IMR-90 (cell line): ENCODE data around the gene DMXL1. TPM values are rescaled to one million over a fixed set of nuclear protein-coding genes. Genes with fewer than 3 reads are reported as not detected.

Source experiments
- ATAC-seq: fragments of 200-7000 bp; cut with Tn5 transposase; 2 replicates; pipeline ENCODE4 v1.9.1; 2020; ENCODE audit warnings: low read depth, mild to moderate bottlenecking, moderate library complexity
- BruUV-seq: library from RNA; stranded (reverse); fragments of 400-500 nt; replicated peaks from 2 replicates; lab custom pipeline; 2021; lab: Mats Ljungman, UMichigan
- CTCF ChIA-PET: fragments of 300-600 bp; formaldehyde crosslinking; extraction: SDS; loops from one replicate; lab custom pipeline; 2021; ENCODE audit warnings: antibody characterized with exemption; lab: Yijun Ruan, JAX
- POLR2A ChIA-PET: fragments of 300-600 bp; sonication (Branson Sonifier 250); formaldehyde crosslinking; loops from one replicate; lab custom pipeline; 2022; ENCODE audit warnings: antibody characterized with exemption; ENCODE audit not compliant: unreplicated experiment; lab: Charles Lee
- DNase-seq: peaks from one replicate; pipeline ENCODE4 v3.0.0; 2013
- H2AFZ ChIP-seq: replicated peaks from 2 replicates; pipeline ENCODE3; 2013; ENCODE audit warnings: low read length, mild to moderate bottlenecking; ENCODE audit not compliant: poor library complexity
- H2AK5ac ChIP-seq: 2 replicates; pipeline ENCODE4 v1.6.1; 2013; ENCODE audit warnings: low read depth, low read length, inconsistent platforms
- H2AK9ac ChIP-seq: replicated peaks from 2 replicates; pipeline ENCODE3; 2013; ENCODE audit warnings: mild to moderate bottlenecking, low read depth, low read length, moderate library complexity; ENCODE audit not compliant: poor library complexity
- H2BK120ac ChIP-seq: 2 replicates; pipeline ENCODE4 v1.6.1; 2013; ENCODE audit warnings: low read depth, low read length, inconsistent platforms
- H2BK15ac ChIP-seq: 3 replicates; pipeline ENCODE4 v1.6.1; 2013; ENCODE audit warnings: low read depth, low read length, inconsistent platforms
- H2BK20ac ChIP-seq: 2 replicates; pipeline ENCODE4 v1.6.1; 2013; ENCODE audit warnings: low read depth, mild to moderate bottlenecking, inconsistent platforms, low read length, moderate library complexity
- H2BK5ac ChIP-seq: 2 replicates; pipeline ENCODE4 v1.6.1; 2013; ENCODE audit warnings: mild to moderate bottlenecking, low read depth, low read length, inconsistent platforms; ENCODE audit not compliant: poor library complexity, severe bottlenecking
- H3K14ac ChIP-seq: replicated peaks from 2 replicates; pipeline ENCODE4 v1.6.1; 2013; ENCODE audit warnings: low read depth, low read length, inconsistent platforms
- H3K18ac ChIP-seq: 2 replicates; pipeline ENCODE4 v1.6.1; 2013; ENCODE audit warnings: low read depth, low read length, control low read depth
- H3K23ac ChIP-seq: 2 replicates; pipeline ENCODE4 v1.6.1; 2013; ENCODE audit warnings: low read depth, low read length, inconsistent platforms
- H3K27ac ChIP-seq: 2 replicates; pipeline ENCODE4 v1.5.1; 2013; ENCODE audit warnings: mild to moderate bottlenecking, control low read depth, low read length; ENCODE audit not compliant: insufficient read depth
- H3K27me3 ChIP-seq: 2 replicates; pipeline ENCODE4 v1.6.1; 2013; ENCODE audit warnings: low read length; ENCODE audit not compliant: control insufficient read depth, insufficient read depth
- H3K36me3 ChIP-seq: 2 replicates; pipeline ENCODE4 v1.6.1; 2013; ENCODE audit warnings: low read length, mixed read lengths; ENCODE audit not compliant: control insufficient read depth, insufficient read depth
- H3K4ac ChIP-seq: 2 replicates; pipeline ENCODE4 v1.6.1; 2013; ENCODE audit warnings: low read depth, low read length, inconsistent platforms
- H3K4me1 ChIP-seq: 2 replicates; pipeline ENCODE4 v1.6.1; 2013; ENCODE audit warnings: low read length, mixed read lengths; ENCODE audit not compliant: control insufficient read depth, insufficient read depth
- H3K4me2 ChIP-seq: 2 replicates; pipeline ENCODE4 v1.6.1; 2013; ENCODE audit warnings: low read depth, mild to moderate bottlenecking, control low read depth, low read length, moderate library complexity
- H3K4me3 ChIP-seq: 2 replicates; pipeline ENCODE4 v1.5.1; 2013; ENCODE audit warnings: low read depth, mild to moderate bottlenecking, control low read depth, low read length, moderate library complexity; ENCODE audit not compliant: insufficient read depth
- H3K56ac ChIP-seq: 2 replicates; pipeline ENCODE4 v1.6.1; 2013; ENCODE audit warnings: low read length, inconsistent platforms; ENCODE audit not compliant: insufficient read depth; ENCODE audit errors: extremely low read depth
- H3K79me1 ChIP-seq, 2 experiments: 2 replicates each; pipeline ENCODE4 v1.6.1; 2013; ENCODE audit warnings: low read length in 2 of 2, inconsistent platforms in 1 of 2, low read depth in 1 of 2
- H3K9ac ChIP-seq: 2 replicates; pipeline ENCODE4 v1.6.1; 2013; ENCODE audit warnings: low read depth, low read length, control low read depth
- H3K9me1 ChIP-seq: 2 replicates; pipeline ENCODE4 v1.6.1; 2013; ENCODE audit warnings: low read length, inconsistent platforms; ENCODE audit not compliant: insufficient read depth
- H3K9me3 ChIP-seq: 2 replicates; pipeline ENCODE4 v1.6.1; 2013; ENCODE audit warnings: low read length; ENCODE audit not compliant: control insufficient read depth, insufficient read depth
- H4K20me1 ChIP-seq: 2 replicates; pipeline ENCODE4 v1.6.1; 2013; ENCODE audit warnings: low read length, inconsistent platforms; ENCODE audit not compliant: insufficient read depth
- H4K5ac ChIP-seq: 2 replicates; pipeline ENCODE4 v1.6.1; 2013; ENCODE audit warnings: mild to moderate bottlenecking, low read depth, low read length, control low read depth
- H4K8ac ChIP-seq, 2 experiments: 2 replicates each; pipeline ENCODE4 v1.6.1; 2013; ENCODE audit warnings: low read depth in 2 of 2, low read length in 2 of 2, control low read depth in 1 of 2, inconsistent platforms in 1 of 2
- H4K91ac ChIP-seq: 2 replicates; pipeline ENCODE4 v1.6.1; 2013; ENCODE audit warnings: low read depth, low read length, inconsistent platforms; ENCODE audit not compliant: insufficient read depth
- CHD1 ChIP-seq: IDR thresholded peaks from 2 replicates; pipeline ENCODE4 v1.6.1; 2012; ENCODE audit warnings: low read depth, low read length, improper control_type of control experiment
- CTCF ChIP-seq: conservative IDR thresholded peaks from 2 replicates; pipeline ENCODE4 v1.5.1; 2012; ENCODE audit warnings: mild to moderate bottlenecking, low read depth, low read length, improper control_type of control experiment
- MAZ ChIP-seq: IDR thresholded peaks from 2 replicates; pipeline ENCODE4 v1.6.1; 2012; ENCODE audit warnings: low read depth, mild to moderate bottlenecking, low read length, improper control_type of control experiment, moderate library complexity, borderline replicate concordance
- POLR2A ChIP-seq: IDR thresholded peaks from 2 replicates; pipeline ENCODE4 v1.6.1; 2012; ENCODE audit warnings: mild to moderate bottlenecking, low read depth, low read length
- USF2 ChIP-seq: fragments of 150-350 bp; IDR thresholded peaks from 2 replicates; pipeline ENCODE4 v1.6.1; 2017; ENCODE audit warnings: mild to moderate bottlenecking, antibody characterized with exemption, low read length, low read depth
- WGBS, 2 experiments: methylation state at CpG; one replicate each; pipeline versions ENCODE4 v1.1.5 to v1.1.7; 2013; ENCODE audit warnings: missing lambda C conversion rate in 2 of 2; ENCODE audit not compliant: insufficient read length in 1 of 2; ENCODE audit errors: extremely low coverage in 2 of 2; 5-methylcytosine and 5-hydroxymethylcytosine counted together
- dilution Hi-C: fragments of 300-500 bp; cut with HindIII; formaldehyde crosslinking; loops from one replicate; pipeline ENCODE4 v1.14.3; 2018; ENCODE audit warnings: low sequenced_read_pairs; ENCODE audit not compliant: unreplicated experiment
- in situ Hi-C: fragments of 300-500 bp; cut with MboI; formaldehyde crosslinking; loops from 3 replicates; pipeline ENCODE4 v1.14.3; 2019; ENCODE audit warnings: low sequenced_read_pairs, inconsistent platforms, mixed read lengths
- intact Hi-C: fragments of 100-400 bp; cut with micrococcal nuclease; formaldehyde crosslinking; loops from 2 replicates; pipeline ENCODE4 v1.10.0; 2022
- polyA plus RNA-seq, 3 experiments: library from polyadenylated mRNA; depleted of rRNA; stranded (reverse); fragments of >200 nt; gene quantifications; 2 replicates each; pipeline ENCODE4 v1.2.3, GENCODE V29; 2012; ENCODE audit warnings: low replicate concordance in 1 of 3
- total RNA-seq: library from RNA; depleted of rRNA; stranded (reverse); fragments of >200 nt; gene quantifications from 2 replicates; pipeline ENCODE4 v1.2.3, GENCODE V29; 2012

Gene DMXL1
- total and polyA plus RNA-seq, 2 of the 4 experiments (the other 2 are of a cell fraction): 8.1 to 21.5 TPM

GRCh38 chr5:119022773-119023172, 48.1 kb upstream of the DMXL1 start:
- no peak overlapping the region for H4K5ac ChIP-seq
- DNase-seq (no peak), ATAC-seq (no peak)
- H3K9me3 ChIP-seq: no peaks in the 10 kb centered on the region
- no peak overlapping the region for H3K4ac ChIP-seq
- H2AK5ac ChIP-seq: no peak overlapping the region
- no peak overlapping the region for H2AFZ ChIP-seq
- intact Hi-C loops (loop anchor here (1.0 to 10.0 kb wide), 4 partner anchors 242 to 413 kb away; no protein-coding TSS in a partner anchor), in situ Hi-C loops (loop anchor here (10.0 kb wide), 1 partner anchor 392 kb away; no protein-coding TSS in a partner anchor), dilution Hi-C loops (no loop called here)
- no peak overlapping the region for H4K91ac ChIP-seq
- peak overlapping the region; percentile 0; the same call in 1 of the 2 replicates for H3K56ac ChIP-seq
- H3K36me3 ChIP-seq: no peaks in the 10 kb centered on the region
- no peak overlapping the region for H4K8ac ChIP-seq
- no peak overlapping the region for H2BK15ac ChIP-seq
- no peak overlapping the region for H3K4me3 ChIP-seq
- no peaks in the 10 kb centered on the region for H4K20me1 ChIP-seq
- BruUV-seq: no TSS peak
- no peak overlapping the region for H2BK5ac ChIP-seq
- H3K4me1 ChIP-seq: no peaks in the 10 kb centered on the region
- ChIA-PET CTCF (no interaction called here), POLR2A (no interaction called here)
- no peak overlapping the region for H2BK20ac ChIP-seq
- H3K14ac ChIP-seq: no peak overlapping the region
- TF ChIP-seq CHD1: no peak
- TF ChIP-seq USF2: no peak
- TF ChIP-seq POLR2A: no peak
- no peak for TF ChIP-seq MAZ
- no peak for TF ChIP-seq CTCF
- no peaks in the 10 kb centered on the region for H3K27me3 ChIP-seq
- H2BK120ac ChIP-seq: no peak overlapping the region
- H3K79me1 ChIP-seq: no peaks in the 10 kb centered on the region
- no peak overlapping the region for H3K23ac ChIP-seq
- no peak overlapping the region for H3K4me2 ChIP-seq
- WGBS, 2 experiments: no CpG with 5 or more reads among the region's 1 CpG
- H3K18ac ChIP-seq: no peak overlapping the region
- H3K9ac ChIP-seq: no peak overlapping the region
- H3K27ac ChIP-seq: no peak overlapping the region
- no peak overlapping the region for H2AK9ac ChIP-seq
- H3K9me1 ChIP-seq: no peaks in the 10 kb centered on the region
